Measurements from ENCODE around the gene TSHZ2. TPM values are rescaled to one million over a fixed set of nuclear protein-coding genes. Genes with fewer than 3 reads are reported as not detected.

Gene TSHZ2
- total RNA-seq, 1 experiment from 2014 or later = 0.07 TPM

- H2BK120ac ChIP-seq (ENCODE audit: low read depth, low read length, poor library complexity, severe bottlenecking) = no peak overlapping the region
- DNase-seq = no peak
- H3K9me3 ChIP-seq (ENCODE audit: control insufficient read depth, low read depth, low read length) = no peaks in the 10 kb centered on the region
- no peak overlapping the region for H4K91ac ChIP-seq (ENCODE audit: insufficient read length, low read depth, low read length)
- H3K14ac ChIP-seq (ENCODE audit: insufficient read depth, low read length) = no peak overlapping the region
- no peak overlapping the region for H2AFZ ChIP-seq (ENCODE audit: low read length)
- H3K23ac ChIP-seq (ENCODE audit: insufficient read length, low read depth, low read length) = no peak overlapping the region
- no peak overlapping the region for H3K9ac ChIP-seq (ENCODE audit: extremely low read depth, insufficient read length, low read length)
- H2BK12ac ChIP-seq (ENCODE audit: insufficient read length, low read depth, low read length) = no peak overlapping the region
- no peak overlapping the region for H2BK15ac ChIP-seq (ENCODE audit: low read depth, low read length)
- no peak overlapping the region for H4K8ac ChIP-seq (replicated peaks; ENCODE audit: insufficient read length, low read depth, low read length)
- Mint-ChIP-seq H3K9me3 (peaks cover 6 to 10% of the 10 kb centered on the region in 2 experiments; a peak in 2 of 5 replicates), H3K4me1 (peaks cover 0 to 4% of the 10 kb centered on the region in 2 experiments; a peak in 2 of 4 replicates), H3K27ac (no peak overlapping the region), H3K27me3 (ENCODE audit: low read depth) (peaks cover 2% of the 10 kb centered on the region), H3K36me3 (ENCODE audit: insufficient read depth in 1 of 3, low read depth in 3 of 3) (peaks cover 0 to 4% (median 3%) of the 10 kb centered on the region in 3 experiments; a peak in 2 of 7 replicates), H3K4me3 (no peak overlapping the region)
- no peaks in the 10 kb centered on the region for H3K27me3 ChIP-seq (ENCODE audit: insufficient read depth, low read length)
- no peaks in the 10 kb centered on the region for H4K20me1 ChIP-seq (ENCODE audit: control insufficient read depth, insufficient read depth, insufficient read length)
- no peak overlapping the region for H4K5ac ChIP-seq (ENCODE audit: insufficient read length, low read depth, low read length)
- H3K18ac ChIP-seq (ENCODE audit: insufficient read length, low read depth, low read length) = no peak overlapping the region
- H3K79me2 ChIP-seq (ENCODE audit: insufficient read depth, low read length) = no peaks in the 10 kb centered on the region
- H2BK5ac ChIP-seq (ENCODE audit: insufficient read length, low read length) = no peak overlapping the region
- TF ChIP-seq CTCF (conservative IDR thresholded peaks at IDR 0.05) = no peak
- H3K27ac ChIP-seq (ENCODE audit: insufficient read length, low read depth, low read length) = no peak overlapping the region
- no peaks in the 10 kb centered on the region for H3K4me1 ChIP-seq (ENCODE audit: insufficient read depth, low read length)
- H3K56ac ChIP-seq (ENCODE audit: insufficient read length, low read depth, low read length) = no peak overlapping the region
- WGBS (ENCODE audit: extremely low coverage, insufficient read length, low lambda C conversion rate) = no CpG with 5 or more reads among the region's 4 CpGs
- H3K4me2 ChIP-seq (ENCODE audit: insufficient read depth, insufficient read length, low read length) = no peak overlapping the region
- no peaks in the 10 kb centered on the region for H3K79me1 ChIP-seq (ENCODE audit: insufficient read depth, low read depth, low read length, poor library complexity, severe bottlenecking)
- H2AK5ac ChIP-seq (ENCODE audit: insufficient read length, low read length) = no peak overlapping the region
- no peak overlapping the region for H2BK20ac ChIP-seq (ENCODE audit: low read depth, low read length, poor library complexity, severe bottlenecking)
- no peak overlapping the region for H3K4ac ChIP-seq (ENCODE audit: low read depth, low read length)
- H3K23me2 ChIP-seq (ENCODE audit: insufficient read length, low read depth, low read length, poor library complexity, severe bottlenecking) = no peaks in the 10 kb centered on the region
- H3T11ph ChIP-seq (ENCODE audit: low read length) = no peak overlapping the region
Measured at GRCh38 chr20:53013847-53014246, 41.7 kb downstream of the TSHZ2 start.

All from H9 (cell line).